Activated CD4-positive, alpha-beta T cell treated with anti-CD3 and anti-CD28 coated beads, Interleukin-2, amount 50 U/mL, for 48 hours (primary cell): ENCODE measurements around the gene SCN3A.
A peak's percentile ranks its signal among the peaks of the same experiment; 100 is the strongest.

ENCODE experiments used
- DNase-seq, 2 experiments: peaks; one replicate each; pipeline ENCODE4 v3.0.0-alpha.2; 2020

Gene SCN3A

GRCh38 chr2:165203689-165204559 lies at the start of gene SCN3A:
TSS of gene SCN3A (minus strand) at chr2:165204050. CDS start at chr2:165176394, 27,656 bp downstream.
- peak in 1 of 2 experiments; percentile 5 for DNase-seq

- DNase-seq: no peak
These were observed 49.3 kb upstream of the SCN3A start for GRCh38 chr2:165253178-165253577.

- DNase-seq: no peak
These were observed 47.5 kb upstream of the SCN3A start for GRCh38 chr2:165251366-165251765.

GRCh38 chr2:165248238-165248637 lies 44.4 kb upstream of the SCN3A start:
- DNase-seq: no peak

GRCh38 chr2:165245081-165245793 lies 41.4 kb upstream of the SCN3A start:
- DNase-seq: no peak

- DNase-seq: no peak
These were observed 37.1 kb upstream of the SCN3A start for GRCh38 chr2:165240916-165241315.

DNA sequence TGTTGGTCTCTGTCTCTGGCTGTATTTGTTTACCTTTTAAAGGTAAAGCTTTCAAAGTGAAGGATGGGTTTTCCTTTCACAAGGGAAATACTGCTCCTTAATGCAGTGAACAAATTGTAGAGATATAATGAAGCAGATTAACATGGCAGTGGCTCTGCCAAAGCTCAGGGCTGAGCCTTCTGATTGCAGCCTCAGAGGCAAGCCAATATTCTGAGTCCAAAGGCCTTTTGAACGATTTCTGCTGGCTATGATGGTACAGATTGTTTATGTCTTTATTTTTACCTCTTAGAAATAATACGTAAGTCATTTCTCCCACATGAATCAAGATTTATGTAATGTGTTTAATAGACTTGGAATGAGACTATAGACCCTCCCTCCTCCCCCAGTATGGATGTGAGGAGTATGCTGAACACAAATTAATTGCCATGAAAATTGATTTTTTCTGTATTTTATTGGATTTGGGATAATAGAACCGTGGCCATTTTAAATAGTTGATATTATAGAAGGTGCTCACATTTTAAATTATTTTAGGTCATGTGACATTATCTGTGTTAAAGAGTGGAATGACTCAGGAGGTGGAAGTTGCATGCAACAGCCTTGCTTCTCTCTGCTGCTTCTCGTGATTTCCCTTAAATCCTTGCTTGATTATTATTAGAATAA lies 36.1 kb upstream of the SCN3A start:
- no peak for DNase-seq

DNA sequence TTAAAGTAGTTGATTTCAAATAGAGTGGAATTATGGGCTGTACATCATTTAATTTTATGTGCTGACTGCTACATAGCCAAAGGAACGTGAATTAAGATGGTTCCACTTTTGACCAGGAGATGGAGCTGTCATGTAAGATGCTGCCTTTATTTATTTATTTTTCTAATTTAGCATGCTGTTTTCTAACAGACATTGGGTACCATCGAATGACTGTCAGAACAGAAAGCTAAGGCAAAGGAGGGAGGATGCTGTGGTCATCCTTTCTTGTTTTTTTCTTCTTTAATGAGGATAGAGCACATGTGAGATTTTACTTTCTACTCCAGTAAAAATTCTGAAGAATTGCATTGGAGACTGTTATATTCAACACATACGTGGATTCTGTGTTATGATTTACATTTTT lies 35.4 kb upstream of the SCN3A start, which contains the start of gene SCN2A:
Gene SCN2A, plus strand, starts transcription at position 185 of the 400 bp plus-strand sequence. CDS start 56,410 bp downstream, outside the sequence.
- DNase-seq: no peak

GRCh38 chr2:165238295-165238694 lies 34.4 kb upstream of the SCN3A start:
- DNase-seq: no peak

- DNase-seq: no peak
These were observed 33.2 kb upstream of the SCN3A start for GRCh38 chr2:165237056-165237455.

DNA sequence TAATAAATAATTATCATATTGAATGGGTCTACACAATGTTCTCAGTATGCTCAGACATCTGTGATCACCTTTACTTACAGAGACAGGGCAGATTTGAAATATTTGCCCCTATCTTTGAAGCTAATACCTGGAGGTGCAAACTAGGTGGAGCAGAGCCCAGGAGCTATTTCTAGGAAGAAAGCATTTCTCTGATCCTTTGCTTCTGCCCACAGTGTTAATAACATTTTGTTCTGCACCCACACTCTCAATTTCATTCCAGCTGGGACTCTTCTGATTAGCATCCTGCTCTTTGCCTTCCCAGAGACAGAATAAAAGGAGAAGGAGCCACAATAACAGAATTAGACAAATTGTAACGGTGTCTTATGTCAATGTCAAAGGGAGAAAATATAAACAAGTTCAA lies 23.7 kb upstream of the SCN3A start:
- DNase-seq: no peak

- no peak for DNase-seq
These were observed 21.1 kb upstream of the SCN3A start for GRCh38 chr2:165224941-165225340.

DNA sequence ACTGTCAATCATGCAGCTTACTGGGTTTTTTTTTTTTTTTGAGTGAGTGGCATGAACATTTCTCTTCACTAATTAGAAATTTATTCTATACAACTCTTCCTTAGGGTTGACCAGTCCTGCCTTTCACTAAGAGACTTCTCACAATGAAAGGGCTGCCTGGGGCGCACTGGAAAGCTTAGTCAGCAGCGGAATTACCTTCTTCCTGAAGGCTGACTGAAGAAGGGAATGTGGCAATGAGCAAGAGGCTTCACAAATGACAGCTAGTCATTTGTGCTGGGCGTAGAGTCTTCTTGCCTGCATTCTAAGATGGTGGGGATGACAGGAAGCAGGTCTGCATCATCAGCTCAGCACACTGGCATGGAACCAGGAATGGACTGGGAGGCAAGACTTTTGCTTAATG lies 15.6 kb upstream of the SCN3A start:
- DNase-seq: no peak

DNA sequence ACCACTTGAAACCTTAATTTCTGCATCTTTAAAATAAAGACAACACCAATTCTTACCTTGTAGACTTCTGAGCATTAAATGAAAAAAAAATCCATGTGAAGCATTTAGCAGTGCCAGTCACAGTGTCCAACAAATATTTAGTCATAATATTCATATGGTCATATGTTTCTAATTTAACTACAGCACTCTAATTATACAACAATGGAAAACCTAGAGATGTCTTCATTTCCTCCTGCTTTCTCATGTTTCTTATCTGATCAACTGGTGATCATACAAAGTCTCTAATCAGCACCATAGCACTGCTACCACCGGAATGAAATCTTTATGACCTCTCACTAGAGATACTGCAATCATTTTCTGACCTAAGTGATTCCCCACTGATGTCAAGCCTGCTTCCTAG lies 10.2 kb upstream of the SCN3A start:
- DNase-seq: no peak

DNA sequence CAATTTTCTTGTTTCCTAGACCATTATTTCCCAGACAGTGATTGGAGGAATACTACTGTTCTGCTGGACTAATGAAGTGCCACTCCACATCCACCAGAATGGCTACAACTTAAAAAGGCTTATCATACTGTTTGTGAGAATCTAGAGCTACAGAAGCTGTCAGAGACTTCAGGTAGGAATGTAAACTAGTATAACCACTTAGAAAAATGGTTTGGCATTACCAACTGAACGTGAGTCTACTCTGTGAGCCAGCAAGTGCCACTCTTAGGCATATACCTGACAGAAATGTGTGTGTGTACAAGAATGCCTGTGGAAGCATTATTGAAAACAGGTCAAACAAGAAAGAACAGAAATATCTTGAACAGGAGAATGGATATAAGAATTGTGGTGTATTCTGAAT lies 4.2 kb upstream of the SCN3A start:
- DNase-seq: no peak

GRCh38 chr2:165205865-165206264 lies 2.0 kb upstream of the SCN3A start:
- no peak for DNase-seq

- DNase-seq: no peak
These were observed 1.6 kb downstream of the SCN3A start for GRCh38 chr2:165202239-165202638.

- DNase-seq: no peak
These were observed 5.7 kb downstream of the SCN3A start for GRCh38 chr2:165198181-165198580.

DNA sequence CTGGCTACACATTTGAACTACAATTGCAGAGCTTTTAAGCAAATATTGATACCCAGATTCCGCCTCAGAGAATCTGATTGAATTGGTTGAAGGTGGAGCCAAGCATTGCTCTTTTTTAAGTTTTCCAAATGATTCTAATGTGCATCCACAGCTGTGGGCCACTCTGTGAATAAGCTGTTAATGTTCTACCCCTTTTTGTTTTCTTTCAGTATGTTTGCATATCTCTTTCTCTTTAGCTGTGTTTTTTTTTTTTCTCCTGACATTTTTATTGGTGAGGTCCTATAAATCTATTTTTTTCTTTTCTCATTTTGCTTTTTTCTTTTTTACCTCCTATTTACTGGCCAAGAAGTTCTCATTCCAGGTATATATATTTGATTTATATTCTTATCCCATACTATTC lies 6.5 kb downstream of the SCN3A start:
- DNase-seq: no peak

DNA sequence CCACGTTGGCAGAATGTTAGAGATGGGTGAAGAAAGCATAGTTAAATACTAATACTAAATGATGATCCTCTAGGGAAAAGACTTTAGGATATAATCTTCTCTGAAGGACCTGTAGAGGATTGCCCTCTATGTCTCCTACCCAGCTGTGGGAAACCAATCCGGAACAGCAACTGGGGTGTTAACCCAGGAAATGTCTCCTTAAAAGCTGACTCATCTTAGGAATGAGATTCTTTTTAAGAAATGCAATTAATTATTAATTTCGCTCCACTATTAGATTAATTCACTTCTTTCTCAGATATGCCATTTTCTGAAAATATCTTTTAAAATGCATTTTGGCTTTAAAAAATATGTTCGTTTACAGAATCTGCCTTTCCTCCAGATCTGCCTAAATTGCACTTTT lies 7.4 kb downstream of the SCN3A start:
- DNase-seq: no peak

- DNase-seq: no peak
These were observed 10.6 kb downstream of the SCN3A start for GRCh38 chr2:165193178-165193777.

DNA sequence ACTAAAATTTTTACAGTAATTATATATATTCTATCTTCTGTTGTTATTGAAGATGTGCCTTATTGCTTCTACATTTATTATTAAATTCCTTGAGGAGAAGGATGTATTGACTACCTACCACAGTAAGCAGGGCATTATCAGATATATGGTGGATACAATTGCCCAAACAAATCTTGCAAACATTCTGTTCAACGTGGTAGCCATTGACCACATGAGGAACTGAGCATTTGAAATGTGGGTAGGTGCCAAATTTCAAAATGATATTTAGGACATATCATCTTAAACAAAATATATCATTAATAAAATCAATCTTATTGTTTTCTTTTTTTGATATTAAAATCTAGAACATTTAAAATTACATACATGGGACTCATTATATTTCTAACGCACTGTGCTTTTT lies 11.1 kb downstream of the SCN3A start:
- no peak for DNase-seq

DNA sequence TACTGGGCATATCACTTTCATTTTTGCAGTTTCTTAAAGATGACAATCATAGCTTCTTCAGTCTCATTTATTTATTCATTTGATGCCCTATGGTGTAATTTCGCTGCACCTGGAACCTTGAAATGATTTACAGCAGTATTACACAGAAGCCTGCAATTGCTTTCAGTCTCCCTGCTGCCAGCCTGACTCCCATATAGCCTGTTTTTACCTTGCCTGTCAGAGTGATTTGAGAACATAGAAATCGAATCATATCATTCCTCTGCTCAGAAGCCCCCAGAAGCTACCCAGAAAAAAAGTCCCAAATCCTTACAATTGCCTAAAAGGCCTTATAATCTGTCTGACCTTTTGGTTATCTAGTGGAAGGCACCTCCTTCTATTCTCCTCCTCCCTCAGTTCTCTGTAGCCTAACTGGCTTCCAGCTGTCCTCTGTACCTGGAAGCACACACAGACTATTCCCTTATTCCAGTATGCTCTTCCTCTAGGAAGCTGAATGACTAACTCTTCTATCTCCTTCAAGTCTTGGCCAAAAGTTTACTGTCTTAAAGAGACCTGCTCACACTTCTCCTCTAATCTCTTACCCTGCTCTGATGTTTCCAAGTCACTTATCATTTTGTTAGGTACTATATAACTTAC lies 12.6 kb downstream of the SCN3A start:
- no peak for DNase-seq
